ENCODE results near the gene ZSCAN10. TPM values are rescaled to one million over a fixed set of nuclear protein-coding genes. Genes with fewer than 3 reads are reported as not detected.
"Not testable (repeated sequence)": the region's sequence is repeated elsewhere in the genome, so short reads cannot be mapped to it uniquely, and the experiment has no call there.

The ZSCAN10 gene
- total and polyA plus RNA-seq, 9 donors = 0.12 to 0.44 (median 0.15) TPM; not detected in 2

GRCh38 chr16:3085868-3086595, 13.1 kb downstream of the ZSCAN10 start:
- DNase-seq = no peak
- no peak overlapping the region for H3K4me3 ChIP-seq (ENCODE audit: low read length)
- H3K27ac ChIP-seq (ENCODE audit: low read length) = peak overlapping the region; percentile 86
- H3K9me3 ChIP-seq (replicated peaks; ENCODE audit: control insufficient read depth, low read depth, low read length) = no peaks in the 10 kb centered on the region
- no peaks in the 10 kb centered on the region for H3K27me3 ChIP-seq (ENCODE audit: control insufficient read depth, insufficient read depth, low read length)
- WGBS (ENCODE audit: insufficient coverage) = 88% methylated on average over 9 of the region's 17 CpGs
- H3K36me3 ChIP-seq (ENCODE audit: control insufficient read depth, insufficient read depth, low read length) = no peaks in the 10 kb centered on the region
- peaks cover 35% of the 10 kb centered on the region for H3K4me1 ChIP-seq (ENCODE audit: control insufficient read depth, insufficient read depth, low read length)

- Histone ChIP-seq H3K27ac (ENCODE audit: low read length) (no peak overlapping the region), H3K4me3 (ENCODE audit: low read length) (no peak overlapping the region), H3K27me3 (ENCODE audit: control insufficient read depth, insufficient read depth, low read length) (peaks cover 2% of the 10 kb centered on the region), H3K36me3 (ENCODE audit: control insufficient read depth, insufficient read depth, low read length) (no peaks in the 10 kb centered on the region), H3K9me3 (replicated peaks; ENCODE audit: control insufficient read depth, low read depth, low read length) (no peaks in the 10 kb centered on the region), H3K4me1 (ENCODE audit: control insufficient read depth, insufficient read depth, low read length) (peaks cover 35% of the 10 kb centered on the region)
- no peak for DNase-seq
- WGBS (ENCODE audit: insufficient coverage) = 78% methylated on average over 2 of the region's 7 CpGs
Measured at GRCh38 chr16:3084969-3085670, 14.0 kb downstream of the ZSCAN10 start.

- no CpG with 5 or more reads among the region's 1 CpG for WGBS (ENCODE audit: insufficient coverage)
- Histone ChIP-seq H3K4me1 (ENCODE audit: control insufficient read depth, insufficient read depth, low read length) (peaks cover 34% of the 10 kb centered on the region), H3K4me3 (ENCODE audit: low read length) (no peak overlapping the region), H3K36me3 (ENCODE audit: control insufficient read depth, insufficient read depth, low read length) (no peaks in the 10 kb centered on the region), H3K9me3 (replicated peaks; ENCODE audit: control insufficient read depth, low read depth, low read length) (no peaks in the 10 kb centered on the region), H3K27ac (ENCODE audit: low read length) (no peak overlapping the region), H3K27me3 (ENCODE audit: control insufficient read depth, insufficient read depth, low read length) (peaks cover 2% of the 10 kb centered on the region)
- no peak for DNase-seq
Measured at GRCh38 chr16:3084491-3084890, 14.6 kb downstream of the ZSCAN10 start.

- not testable (repeated sequence) for H3K27me3 ChIP-seq (ENCODE audit: control insufficient read depth, insufficient read depth, low read length); H3K9me3 ChIP-seq (replicated peaks; ENCODE audit: control insufficient read depth, low read depth, low read length); H3K27ac ChIP-seq (ENCODE audit: low read length); H3K4me3 ChIP-seq (ENCODE audit: low read length); H3K36me3 ChIP-seq (ENCODE audit: control insufficient read depth, insufficient read depth, low read length); DNase-seq
- 88% methylated on average over 5 of the region's 8 CpGs for WGBS (ENCODE audit: insufficient coverage)
- peaks cover 23% of the 10 kb centered on the region for H3K4me1 ChIP-seq (ENCODE audit: control insufficient read depth, insufficient read depth, low read length)
Measured at GRCh38 chr16:3083408-3083807, 15.7 kb downstream of the ZSCAN10 start.

GRCh38 chr16:3081957-3082356, 17.1 kb downstream of the ZSCAN10 start:
- H3K4me1 ChIP-seq (ENCODE audit: control insufficient read depth, insufficient read depth, low read length); H3K27me3 ChIP-seq (ENCODE audit: control insufficient read depth, insufficient read depth, low read length); H3K9me3 ChIP-seq (replicated peaks; ENCODE audit: control insufficient read depth, low read depth, low read length); H3K4me3 ChIP-seq (ENCODE audit: low read length); H3K36me3 ChIP-seq (ENCODE audit: control insufficient read depth, insufficient read depth, low read length); H3K27ac ChIP-seq (ENCODE audit: low read length); DNase-seq: not testable (repeated sequence)
- 88% methylated on average over 7 of the region's 13 CpGs for WGBS (ENCODE audit: insufficient coverage)

GRCh38 chr16:3080024-3080423, 19.1 kb downstream of the ZSCAN10 start:
- WGBS (ENCODE audit: insufficient coverage) = 87% methylated on average over 16 of the region's 17 CpGs
- H3K27ac ChIP-seq (ENCODE audit: low read length) = no peak overlapping the region
- DNase-seq = no peak
- no peak overlapping the region for H3K4me3 ChIP-seq (ENCODE audit: low read length)
- no peaks in the 10 kb centered on the region for H3K9me3 ChIP-seq (replicated peaks; ENCODE audit: control insufficient read depth, low read depth, low read length)
- no peaks in the 10 kb centered on the region for H3K36me3 ChIP-seq (ENCODE audit: control insufficient read depth, insufficient read depth, low read length)
- peaks cover 2% of the 10 kb centered on the region for H3K27me3 ChIP-seq (ENCODE audit: control insufficient read depth, insufficient read depth, low read length)
- peaks cover 7% of the 10 kb centered on the region for H3K4me1 ChIP-seq (ENCODE audit: control insufficient read depth, insufficient read depth, low read length)

- no peak overlapping the region for H3K27ac ChIP-seq (ENCODE audit: low read length)
- no CpG with 5 or more reads among the region's 6 CpGs for WGBS (ENCODE audit: insufficient coverage)
- DNase-seq = no peak
- H3K27me3 ChIP-seq (ENCODE audit: control insufficient read depth, insufficient read depth, low read length) = peaks cover 2% of the 10 kb centered on the region
- peaks cover 7% of the 10 kb centered on the region for H3K4me1 ChIP-seq (ENCODE audit: control insufficient read depth, insufficient read depth, low read length)
- H3K36me3 ChIP-seq (ENCODE audit: control insufficient read depth, insufficient read depth, low read length) = no peaks in the 10 kb centered on the region
- H3K9me3 ChIP-seq (replicated peaks; ENCODE audit: control insufficient read depth, low read depth, low read length) = no peaks in the 10 kb centered on the region
- H3K4me3 ChIP-seq (ENCODE audit: low read length) = no peak overlapping the region
Measured at GRCh38 chr16:3076577-3076976, 22.5 kb downstream of the ZSCAN10 start.

- WGBS (ENCODE audit: insufficient coverage) = 92% methylated on average over 4 of the region's 6 CpGs
- DNase-seq; H3K36me3 ChIP-seq (ENCODE audit: control insufficient read depth, insufficient read depth, low read length); H3K9me3 ChIP-seq (replicated peaks; ENCODE audit: control insufficient read depth, low read depth, low read length); H3K27me3 ChIP-seq (ENCODE audit: control insufficient read depth, insufficient read depth, low read length); H3K4me3 ChIP-seq (ENCODE audit: low read length); H3K27ac ChIP-seq (ENCODE audit: low read length); H3K4me1 ChIP-seq (ENCODE audit: control insufficient read depth, insufficient read depth, low read length): not testable (repeated sequence)
Measured at GRCh38 chr16:3075946-3076345, 23.1 kb downstream of the ZSCAN10 start.

GRCh38 chr16:3075523-3075915, 23.6 kb downstream of the ZSCAN10 start:
- 13% methylated on average over 10 of the region's 10 CpGs for WGBS (ENCODE audit: insufficient coverage)
- Histone ChIP-seq H3K9me3 (replicated peaks; ENCODE audit: control insufficient read depth, low read depth, low read length) (no peaks in the 10 kb centered on the region), H3K36me3 (ENCODE audit: control insufficient read depth, insufficient read depth, low read length) (no peaks in the 10 kb centered on the region), H3K27ac (ENCODE audit: low read length) (no peak overlapping the region), H3K27me3 (ENCODE audit: control insufficient read depth, insufficient read depth, low read length) (no peaks in the 10 kb centered on the region), H3K4me1 (ENCODE audit: control insufficient read depth, insufficient read depth, low read length) (peaks cover 7% of the 10 kb centered on the region), H3K4me3 (ENCODE audit: low read length) (no peak overlapping the region)
- DNase-seq = peak; percentile 75

GRCh38 chr16:3074860-3075522, 24.1 kb downstream of the ZSCAN10 start:
- peaks cover 7% of the 10 kb centered on the region for H3K4me1 ChIP-seq (ENCODE audit: control insufficient read depth, insufficient read depth, low read length)
- H3K27ac ChIP-seq (ENCODE audit: low read length) = no peak overlapping the region
- H3K27me3 ChIP-seq (ENCODE audit: control insufficient read depth, insufficient read depth, low read length) = no peaks in the 10 kb centered on the region
- no peaks in the 10 kb centered on the region for H3K9me3 ChIP-seq (replicated peaks; ENCODE audit: control insufficient read depth, low read depth, low read length)
- no peaks in the 10 kb centered on the region for H3K36me3 ChIP-seq (ENCODE audit: control insufficient read depth, insufficient read depth, low read length)
- DNase-seq = no peak
- no peak overlapping the region for H3K4me3 ChIP-seq (ENCODE audit: low read length)
- 40% methylated on average over 3 of the region's 9 CpGs for WGBS (ENCODE audit: insufficient coverage)
